ENCODE measurements around the gene CBX2. TPM values are rescaled to one million over a fixed set of nuclear protein-coding genes. Genes with fewer than 3 reads are reported as not detected.

Gene CBX2
- total and polyA plus RNA-seq, 8 donors = 2.6 to 33.8 (median 24.7) TPM

- intact Hi-C loops (cut with DNase I) = no loop called here
- Histone ChIP-seq H3K4me1 (peaks cover 4 to 8% of the 10 kb centered on the region in 2 donors), H3K36me3 (no peaks in the 10 kb centered on the region), H3K9me3 (no peaks in the 10 kb centered on the region), H3K27me3 (peaks cover 21 to 85% of the 10 kb centered on the region in 2 donors), H3K27ac (no peak overlapping the region), H3K4me3 (no peak overlapping the region)
- TF ChIP-seq CTCF (IDR thresholded peaks at IDR 0.05) = no peak
- ATAC-seq (no peak), DNase-seq (peak in 1 of 4 donors; percentile 45)
Measured at GRCh38 chr17:79742951-79743476, 34.9 kb upstream of the CBX2 start.

- Histone ChIP-seq H3K36me3 (no peaks in the 10 kb centered on the region), H3K27me3 (peaks cover 27 to 85% of the 10 kb centered on the region in 2 donors), H3K9me3 (no peaks in the 10 kb centered on the region), H3K27ac (no peak overlapping the region), H3K4me1 (peaks cover 4 to 8% of the 10 kb centered on the region in 2 donors), H3K4me3 (no peak overlapping the region)
- no peak for TF ChIP-seq CTCF (IDR thresholded peaks at IDR 0.05)
- intact Hi-C loops (cut with DNase I) = no loop called here
- ATAC-seq (no peak), DNase-seq (peak in 1 of 4 donors; percentile 41)
Measured at GRCh38 chr17:79743614-79744013, 34.3 kb upstream of the CBX2 start.

- Histone ChIP-seq H3K4me3 (no peak overlapping the region), H3K27me3 (peaks cover 41 to 85% of the 10 kb centered on the region in 2 donors), H3K36me3 (no peaks in the 10 kb centered on the region), H3K27ac (no peak overlapping the region), H3K4me1 (peaks cover 4 to 8% of the 10 kb centered on the region in 2 donors), H3K9me3 (no peaks in the 10 kb centered on the region)
- intact Hi-C loops (cut with DNase I) = no loop called here
- no peak for ATAC-seq
- TF ChIP-seq CTCF (IDR thresholded peaks at IDR 0.05) = no peak
- DNase-seq = no peak
Measured at GRCh38 chr17:79745641-79746105, 32.3 kb upstream of the CBX2 start.

GRCh38 chr17:79746889-79747507, 30.9 kb upstream of the CBX2 start:
- ATAC-seq = no peak
- TF ChIP-seq CTCF (IDR thresholded peaks at IDR 0.05) = no peak
- H3K27ac ChIP-seq = no peak overlapping the region
- no peaks in the 10 kb centered on the region for H3K36me3 ChIP-seq
- peaks cover 44 to 85% of the 10 kb centered on the region in 2 donors for H3K27me3 ChIP-seq
- intact Hi-C loops (cut with DNase I) = no loop called here
- peak in 1 of 4 donors; percentile 54 for DNase-seq
- H3K4me1 ChIP-seq = peaks cover 1 to 4% of the 10 kb centered on the region in 2 donors
- no peak overlapping the region for H3K4me3 ChIP-seq
- no peaks in the 10 kb centered on the region for H3K9me3 ChIP-seq

GRCh38 chr17:79747508-79748294, 30.2 kb upstream of the CBX2 start:
- intact Hi-C loops (cut with DNase I) = no loop called here
- Histone ChIP-seq H3K36me3 (no peaks in the 10 kb centered on the region), H3K4me3 (no peak overlapping the region), H3K27me3 (peaks cover 44 to 85% of the 10 kb centered on the region in 2 donors), H3K27ac (no peak overlapping the region), H3K9me3 (no peaks in the 10 kb centered on the region), H3K4me1 (no peaks in the 10 kb centered on the region)
- ATAC-seq = no peak
- no peak for TF ChIP-seq CTCF (IDR thresholded peaks at IDR 0.05)
- peak in 1 of 4 donors; percentile 62 for DNase-seq

All from left lung (tissue), 10 donors.